B cell (primary cell): ENCODE data around the gene HYDIN. TPM values are rescaled to one million over a fixed set of nuclear protein-coding genes. Genes with fewer than 3 reads are reported as not detected.

Experiments
- ATAC-seq: fragments of 200-7000 bp; cut with Tn5 transposase; one replicate; pipeline ENCODE4 v1.10.0; 2021; ENCODE audit warnings: low read depth, mild to moderate bottlenecking, moderate number of reproducible peaks, moderate library complexity
- CTCF ChIA-PET: fragments of 350-600 bp; sonication (Branson Sonifier 250); formaldehyde crosslinking; loops from one replicate; lab custom pipeline; 2021; ENCODE audit warnings: antibody characterized with exemption, inconsistent platforms; lab: Charles Lee
- POLR2A ChIA-PET: fragments of 350-600 bp; sonication (Branson Sonifier 250); formaldehyde crosslinking; loops from one replicate; lab custom pipeline; 2021; ENCODE audit warnings: antibody characterized with exemption; lab: Charles Lee
- DNase-seq: peaks from one replicate; pipeline ENCODE4 v3.0.0; 2013
- H2AFZ ChIP-seq: 2 replicates; pipeline ENCODE4 v1.6.1; 2012; ENCODE audit warnings: mild to moderate bottlenecking, low read depth, low read length; ENCODE audit not compliant: insufficient read depth, poor library complexity, severe bottlenecking
- H3K27ac ChIP-seq, 2 donors: 1 replicate in 1 of 2; 2 replicates in 1 of 2; pipeline ENCODE4 v1.5.1; 2012 to 2013; ENCODE audit warnings: low read length in 2 of 2, mild to moderate bottlenecking in 2 of 2, moderate library complexity in 1 of 2
- H3K27me3 ChIP-seq, 4 experiments: fragments of 200-600 bp in 1 of 4; sonication (generic) in 1 of 4; replicated peaks in 1 of 4; 1 replicate in 2 of 4; 2 replicates in 2 of 4; pipeline versions ENCODE4 v1.6.1 to v1.7.0; 2013 to 2016; ENCODE audit warnings: low read length in 3 of 4, mild to moderate bottlenecking in 2 of 4, mixed read lengths in 1 of 4, moderate library complexity in 1 of 4; ENCODE audit not compliant: insufficient read depth in 4 of 4, control insufficient read depth in 3 of 4; ENCODE audit errors: control extremely low read depth in 1 of 4
- H3K36me3 ChIP-seq, 2 experiments: replicated peaks in 1 of 2; 1 replicate in 1 of 2; 2 replicates in 1 of 2; pipeline versions ENCODE4 v1.6.1 to v1.7.1; 2013; ENCODE audit warnings: low read length in 1 of 2; ENCODE audit not compliant: insufficient read depth in 2 of 2, control insufficient read depth in 1 of 2; ENCODE audit errors: control extremely low read depth in 1 of 2, extremely low read depth in 1 of 2
- H3K4me1 ChIP-seq, 2 donors: fragments of 200-600 bp in 1 of 2; sonication (generic) in 1 of 2; 1 replicate in 1 of 2; 2 replicates in 1 of 2; pipeline versions ENCODE4 v1.5.1 to v1.6.1; 2013 to 2017; ENCODE audit warnings: low read length in 2 of 2; ENCODE audit not compliant: control insufficient read depth in 2 of 2, insufficient read depth in 2 of 2
- H3K4me2 ChIP-seq: replicated peaks from 2 replicates; pipeline ENCODE3; 2012; ENCODE audit warnings: mild to moderate bottlenecking, low read depth, low read length; ENCODE audit not compliant: poor library complexity, severe bottlenecking
- H3K4me3 ChIP-seq, 5 experiments: fragments of 200-600 bp in 1 of 5; sonication (generic) in 1 of 5; 1 replicate in 3 of 5; 2 replicates in 2 of 5; pipeline versions ENCODE4 v1.5.1 to v1.7.0; 2011 to 2016; ENCODE audit warnings: low read length in 4 of 5, mild to moderate bottlenecking in 4 of 5, low read depth in 2 of 5, control low read depth in 1 of 5, moderate library complexity in 1 of 5; ENCODE audit not compliant: insufficient read depth in 1 of 5; ENCODE audit errors: control extremely low read depth in 1 of 5, extremely low read depth in 1 of 5
- H3K79me2 ChIP-seq: fragments of 200-600 bp; sonication (generic); one replicate; pipeline ENCODE4 v1.6.0; 2016; ENCODE audit warnings: low read length; ENCODE audit not compliant: control insufficient read depth, insufficient read depth
- H3K9ac ChIP-seq: fragments of 200-600 bp; sonication (generic); 2 replicates; pipeline ENCODE4 v1.6.1; 2017; ENCODE audit warnings: mild to moderate bottlenecking, low read length, moderate library complexity
- H3K9me3 ChIP-seq, 3 donors: one replicate each; pipeline versions ENCODE4 v1.6.1 to v1.7.1; 2013; ENCODE audit warnings: low read length in 2 of 3; ENCODE audit not compliant: control insufficient read depth in 2 of 3, insufficient read depth in 1 of 3; ENCODE audit errors: control extremely low read depth in 1 of 3
- H4K20me1 ChIP-seq: 2 replicates; pipeline ENCODE4 v1.6.0; 2012; ENCODE audit warnings: mild to moderate bottlenecking, low read length; ENCODE audit not compliant: insufficient read depth, control insufficient read depth, poor library complexity, severe bottlenecking
- H3K27ac Mint-ChIP-seq: one replicate; pipeline ENCODE4 v1.8.0; 2021; ENCODE audit warnings: mixed read lengths
- H3K27me3 Mint-ChIP-seq: one replicate; pipeline ENCODE4 v1.8.0; 2021; ENCODE audit warnings: mixed read lengths
- H3K4me1 Mint-ChIP-seq: one replicate; pipeline ENCODE4 v1.8.0; 2021; ENCODE audit warnings: mixed read lengths
- H3K4me3 Mint-ChIP-seq: one replicate; pipeline ENCODE4 v1.8.0; 2021; ENCODE audit warnings: mixed read lengths
- H3K9me3 Mint-ChIP-seq: one replicate; pipeline ENCODE4 v1.8.0; 2022; ENCODE audit warnings: mixed read lengths; ENCODE audit not compliant: insufficient read depth
- CTCF ChIP-seq: fragments of 200-600 bp; IDR thresholded peaks from one replicate; pipeline ENCODE4 v1.8.0; 2022; ENCODE audit warnings: antibody characterized with exemption, mild to moderate bottlenecking
- EZH2 ChIP-seq: IDR thresholded peaks from 2 replicates; pipeline ENCODE4 v1.6.1; 2012; ENCODE audit warnings: borderline replicate concordance, low read depth, mild to moderate bottlenecking, moderate library complexity, low read length; ENCODE audit not compliant: insufficient read depth, poor library complexity, severe bottlenecking
- WGBS: methylation state at CpG from one replicate; pipeline ENCODE4 v1.1.5; 2013; ENCODE audit warnings: missing lambda C conversion rate; ENCODE audit not compliant: insufficient coverage; 5-methylcytosine and 5-hydroxymethylcytosine counted together
- intact Hi-C: fragments of 100-400 bp; cut with micrococcal nuclease; formaldehyde crosslinking; loops from one replicate; pipeline ENCODE4 v1.10.0; 2022
- polyA plus RNA-seq: library from polyadenylated mRNA; depleted of rRNA; stranded (reverse); fragments of >200 nt; gene quantifications from 2 replicates; pipeline ENCODE4 v1.2.3, GENCODE V29; 2012
- total RNA-seq, 2 donors: library from RNA; stranded (reverse); fragments of 120-200 nt in 1 of 2; gene quantifications; 1 replicate in 1 of 2; 2 replicates in 1 of 2; pipeline versions ENCODE4 v1.2.3 to v1.2.4, GENCODE V29; 2013 to 2022

HYDIN gene
- total and polyA plus RNA-seq, 2 donors (not counting 1 experiment from before 2014, with no cell fraction given), result 0.10 TPM; not detected in 1

GRCh38 chr16:71250461-71251235, 20.1 kb upstream of the HYDIN start:
- intact Hi-C loops, result no loop called here
- no peak for DNase-seq
- Histone ChIP-seq H4K20me1 (no peaks in the 10 kb centered on the region), H3K9me3 (no peaks in the 10 kb centered on the region), H3K4me3 (no peak overlapping the region), H2AFZ (no peak overlapping the region), H3K27ac (no peak overlapping the region), H3K9ac (no peak overlapping the region), H3K79me2 (no peaks in the 10 kb centered on the region), H3K36me3 (no peaks in the 10 kb centered on the region), H3K4me2 (no peak overlapping the region), H3K4me1 (peaks cover 10% of the 10 kb centered on the region in 2 donors), H3K27me3 (no peaks in the 10 kb centered on the region)
- Mint-ChIP-seq H3K4me1 (peaks cover 11% of the 10 kb centered on the region), H3K27me3 (peaks cover 3% of the 10 kb centered on the region), H3K4me3 (no peak overlapping the region), H3K27ac (no peak overlapping the region), H3K9me3 (no peaks in the 10 kb centered on the region)
- no peak for ATAC-seq
- CTCF ChIA-PET, result interaction anchor here (1.3 to 2.6 kb wide), 2 partner anchors 61 to 360 kb away, joined by 3 to 13 read pairs; no protein-coding TSS in a partner anchor
- TF ChIP-seq EZH2 (no peak), CTCF (no peak)
- POLR2A ChIA-PET, result no interaction called here
- WGBS, result 98% methylated on average over 5 of the region's 5 CpGs

GRCh38 chr16:71249399-71249798, 18.9 kb upstream of the HYDIN start:
- ATAC-seq, result no peak

More at GRCh38 chr16:71249399-71249798, 18.9 kb upstream of the HYDIN start:
- Histone ChIP-seq H4K20me1 (no peaks in the 10 kb centered on the region), H3K36me3 (no peaks in the 10 kb centered on the region), H3K9ac (no peak overlapping the region), H3K4me3 (no peak overlapping the region), H3K27me3 (no peaks in the 10 kb centered on the region), H3K79me2 (no peaks in the 10 kb centered on the region), H2AFZ (no peak overlapping the region), H3K9me3 (no peaks in the 10 kb centered on the region), H3K27ac (no peak overlapping the region), H3K4me1 (no peaks in the 10 kb centered on the region), H3K4me2 (no peak overlapping the region)
- peaks cover 9% of the 10 kb centered on the region for H3K27me3 Mint-ChIP-seq
- DNase-seq, result no peak
- CTCF ChIA-PET, result interaction anchor here (1.0 to 2.6 kb wide), 3 partner anchors 61 to 361 kb away, joined by 3 to 13 read pairs (median 7); no protein-coding TSS in a partner anchor
- 18% methylated on average over 1 of the region's 1 CpG for WGBS
- POLR2A ChIA-PET, result no interaction called here
- no peaks in the 10 kb centered on the region for H3K4me1 Mint-ChIP-seq
- no peaks in the 10 kb centered on the region for H3K9me3 Mint-ChIP-seq
- intact Hi-C loops, result no loop called here
- H3K4me3 Mint-ChIP-seq, result no peak overlapping the region
- no peak overlapping the region for H3K27ac Mint-ChIP-seq
- TF ChIP-seq CTCF, result no peak
- TF ChIP-seq EZH2, result no peak
